ENCODE data around the gene RFX3.

RFX3 gene

GRCh38 chr9:3541206-3541605 is 15.4 kb upstream of the RFX3 start:
- H3K9me2 ChIP-seq (replicated peaks; ENCODE audit: control insufficient read depth, low read length) = 0 out of 2 replicates have a peak, but pooled peaks cover 2% of the 10 kb centered on the region
- TF ChIP-seq CTCF (IDR thresholded peaks at IDR 0.05; ENCODE audit: low read depth, low read length, poor library complexity, severe bottlenecking) = no peak
- TF ChIP-seq EZH2phosphoT487 (IDR thresholded peaks at IDR 0.05; ENCODE audit: borderline replicate concordance, low read length) = no peak
- H3F3A ChIP-seq (ENCODE audit: control insufficient read depth, insufficient read depth) = no peaks in the 10 kb centered on the region
- no peak overlapping the region for H3K4me3 ChIP-seq (ENCODE audit: low read length)
- H4K20me1 ChIP-seq (ENCODE audit: control insufficient read depth, insufficient read depth, low read depth, low read length) = no peaks in the 10 kb centered on the region
- H3K27me3 ChIP-seq (ENCODE audit: control insufficient read depth, low read length) = no peaks in the 10 kb centered on the region
- no peaks in the 10 kb centered on the region for H3K9me3 ChIP-seq (ENCODE audit: control insufficient read depth, insufficient read depth, low read length)
- H3K27ac ChIP-seq (ENCODE audit: low read depth, low read length) = no peak overlapping the region
- no peaks in the 10 kb centered on the region for H3K79me2 ChIP-seq (ENCODE audit: control insufficient read depth, low read length)
- H3K4me2 ChIP-seq (ENCODE audit: low read length) = no peak overlapping the region
- no peaks in the 10 kb centered on the region for H3K36me3 ChIP-seq (ENCODE audit: control insufficient read depth, low read length)
- H3K4me1 ChIP-seq (ENCODE audit: control insufficient read depth, low read length) = peaks cover 4% of the 10 kb centered on the region; the same call in 1 of the 2 replicates

GRCh38 chr9:3534614-3535404 is 9.0 kb upstream of the RFX3 start:
- H3K27ac ChIP-seq (ENCODE audit: low read depth, low read length) = no peak overlapping the region
- H3K36me3 ChIP-seq (ENCODE audit: control insufficient read depth, low read length) = peaks cover 7% of the 10 kb centered on the region
- no peaks in the 10 kb centered on the region for H3K4me1 ChIP-seq (ENCODE audit: control insufficient read depth, low read length)
- TF ChIP-seq CTCF (IDR thresholded peaks at IDR 0.05; ENCODE audit: low read depth, low read length, poor library complexity, severe bottlenecking) (no peak), EZH2phosphoT487 (IDR thresholded peaks at IDR 0.05; ENCODE audit: borderline replicate concordance, low read length) (no peak)
- H3K4me2 ChIP-seq (ENCODE audit: low read length) = no peak overlapping the region
- H4K20me1 ChIP-seq (ENCODE audit: control insufficient read depth, insufficient read depth, low read depth, low read length) = no peaks in the 10 kb centered on the region
- H3K79me2 ChIP-seq (ENCODE audit: control insufficient read depth, low read length) = peaks cover 12% of the 10 kb centered on the region
- H3K9me2 ChIP-seq (replicated peaks; ENCODE audit: control insufficient read depth, low read length) = no peaks in the 10 kb centered on the region
- 0 out of 2 replicates have a peak, but pooled peaks cover 2% of the 10 kb centered on the region for H3F3A ChIP-seq (ENCODE audit: control insufficient read depth, insufficient read depth)
- H3K4me3 ChIP-seq (ENCODE audit: low read length) = no peak overlapping the region
- no peaks in the 10 kb centered on the region for H3K9me3 ChIP-seq (ENCODE audit: control insufficient read depth, insufficient read depth, low read length)
- H3K27me3 ChIP-seq (ENCODE audit: control insufficient read depth, low read length) = no peaks in the 10 kb centered on the region

GRCh38 chr9:3532158-3532557 is 6.4 kb upstream of the RFX3 start:
- H3K4me3 ChIP-seq (ENCODE audit: low read length) = no peak overlapping the region
- peaks cover 22% of the 10 kb centered on the region for H3K36me3 ChIP-seq (ENCODE audit: control insufficient read depth, low read length)
- no peak overlapping the region for H3K27ac ChIP-seq (ENCODE audit: low read depth, low read length)
- TF ChIP-seq EZH2phosphoT487 (IDR thresholded peaks at IDR 0.05; ENCODE audit: borderline replicate concordance, low read length) = no peak
- no peak for TF ChIP-seq CTCF (IDR thresholded peaks at IDR 0.05; ENCODE audit: low read depth, low read length, poor library complexity, severe bottlenecking)
- H3F3A ChIP-seq (ENCODE audit: control insufficient read depth, insufficient read depth) = 0 out of 2 replicates have a peak, but pooled peaks cover 2% of the 10 kb centered on the region
- no peak overlapping the region for H3K4me2 ChIP-seq (ENCODE audit: low read length)
- peaks cover 16% of the 10 kb centered on the region for H3K4me1 ChIP-seq (ENCODE audit: control insufficient read depth, low read length)
- H3K9me3 ChIP-seq (ENCODE audit: control insufficient read depth, insufficient read depth, low read length) = no peaks in the 10 kb centered on the region
- no peaks in the 10 kb centered on the region for H3K9me2 ChIP-seq (replicated peaks; ENCODE audit: control insufficient read depth, low read length)
- H4K20me1 ChIP-seq (ENCODE audit: control insufficient read depth, insufficient read depth, low read depth, low read length) = no peaks in the 10 kb centered on the region
- H3K79me2 ChIP-seq (ENCODE audit: control insufficient read depth, low read length) = peaks cover 38% of the 10 kb centered on the region
- no peaks in the 10 kb centered on the region for H3K27me3 ChIP-seq (ENCODE audit: control insufficient read depth, low read length)

Data from DOHH2 (cell line).